Esophagus squamous epithelium (tissue), 4 donors: ENCODE measurements around the gene BMPR1B.

ENCODE experiments used
- POLR2A ChIP-seq, 4 donors: fragments of 450-650 bp; IDR thresholded peaks; one replicate each; pipeline ENCODE4 v1.6.1; 2017; ENCODE audit warnings: antibody characterized with exemption in 4 of 4, mild to moderate bottlenecking in 4 of 4, moderate library complexity in 3 of 4
- TF ChIP-seq, protein P1 (sequence below), 6 experiments: fragments of 450-650 bp in 4 of 6; fragments of 200-600 bp in 2 of 6; sonication (generic) in 2 of 6; IDR thresholded peaks; one replicate each; pipeline ENCODE4 v1.5.1; 2016 to 2019; ENCODE audit warnings: antibody characterized with exemption in 6 of 6, mild to moderate bottlenecking in 4 of 6, moderate library complexity in 4 of 6

DNA sequence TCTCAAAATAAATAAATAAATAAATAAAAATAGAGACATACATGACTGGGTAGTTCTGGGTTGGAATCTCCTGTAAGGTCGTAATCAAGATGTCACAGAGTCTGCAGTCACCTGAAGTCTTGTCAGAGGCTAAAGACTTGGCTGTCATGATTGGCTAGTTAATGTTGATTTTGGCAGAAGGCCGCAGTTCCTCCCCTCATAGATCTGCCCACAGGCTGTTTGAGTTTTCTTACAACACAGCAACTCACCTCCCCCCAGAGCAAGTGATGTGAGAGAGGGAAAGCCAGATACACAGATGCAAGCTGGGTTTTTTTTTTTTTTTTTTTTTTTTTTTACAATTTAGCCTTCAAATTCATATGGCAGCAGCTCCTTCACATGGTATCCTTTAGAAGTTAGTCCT, 36.4 kb upstream of the BMPR1B start:
- TF ChIP-seq POLR2A (IDR thresholded peaks at IDR 0.05) = no peak
- TF ChIP-seq, protein P1, sequence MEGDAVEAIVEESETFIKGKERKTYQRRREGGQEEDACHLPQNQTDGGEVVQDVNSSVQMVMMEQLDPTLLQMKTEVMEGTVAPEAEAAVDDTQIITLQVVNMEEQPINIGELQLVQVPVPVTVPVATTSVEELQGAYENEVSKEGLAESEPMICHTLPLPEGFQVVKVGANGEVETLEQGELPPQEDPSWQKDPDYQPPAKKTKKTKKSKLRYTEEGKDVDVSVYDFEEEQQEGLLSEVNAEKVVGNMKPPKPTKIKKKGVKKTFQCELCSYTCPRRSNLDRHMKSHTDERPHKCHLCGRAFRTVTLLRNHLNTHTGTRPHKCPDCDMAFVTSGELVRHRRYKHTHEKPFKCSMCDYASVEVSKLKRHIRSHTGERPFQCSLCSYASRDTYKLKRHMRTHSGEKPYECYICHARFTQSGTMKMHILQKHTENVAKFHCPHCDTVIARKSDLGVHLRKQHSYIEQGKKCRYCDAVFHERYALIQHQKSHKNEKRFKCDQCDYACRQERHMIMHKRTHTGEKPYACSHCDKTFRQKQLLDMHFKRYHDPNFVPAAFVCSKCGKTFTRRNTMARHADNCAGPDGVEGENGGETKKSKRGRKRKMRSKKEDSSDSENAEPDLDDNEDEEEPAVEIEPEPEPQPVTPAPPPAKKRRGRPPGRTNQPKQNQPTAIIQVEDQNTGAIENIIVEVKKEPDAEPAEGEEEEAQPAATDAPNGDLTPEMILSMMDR (IDR thresholded peaks at IDR 0.05) = no peak
